HG03095 (cell line): ENCODE data around the gene ST14.
"Not testable (repeated sequence)": the region's sequence is repeated elsewhere in the genome, so short reads cannot be mapped to it uniquely, and the experiment has no call there.

Source experiments
- ATAC-seq: cut with Tn5 transposase; IDR thresholded peaks from one replicate; pipeline ENCODE4 v1.9.1; 2021; ENCODE audit warnings: moderate library complexity; ENCODE audit not compliant: unreplicated experiment

The ST14 gene

GRCh38 chr11:130188047-130188446 is 28.5 kb downstream of the ST14 start:
- ATAC-seq = no peak

GRCh38 chr11:130188585-130189347 is 29.2 kb downstream of the ST14 start:
- ATAC-seq = no peak

- no peak for ATAC-seq
Measured at GRCh38 chr11:130189492-130190210, 30.1 kb downstream of the ST14 start.

GRCh38 chr11:130190371-130190881 is 30.8 kb downstream of the ST14 start:
- ATAC-seq = no peak

GRCh38 chr11:130191896-130192295 is 32.3 kb downstream of the ST14 start:
- no peak for ATAC-seq

- no peak for ATAC-seq
Measured at GRCh38 chr11:130192845-130193267, 33.3 kb downstream of the ST14 start.

GRCh38 chr11:130193551-130193950 is 34.0 kb downstream of the ST14 start:
- ATAC-seq = not testable (repeated sequence)

- ATAC-seq = no peak
Measured at GRCh38 chr11:130194241-130195023, 34.9 kb downstream of the ST14 start.

- no peak for ATAC-seq
Measured at GRCh38 chr11:130197386-130198035, 37.9 kb downstream of the ST14 start.

- ATAC-seq = no peak
Measured at GRCh38 chr11:130198292-130198691, 38.7 kb downstream of the ST14 start.

GRCh38 chr11:130198964-130199363 is 39.4 kb downstream of the ST14 start:
- no peak for ATAC-seq

GRCh38 chr11:130199792-130200191 is 40.2 kb downstream of the ST14 start:
- no peak for ATAC-seq

GRCh38 chr11:130201026-130201425 is 41.4 kb downstream of the ST14 start:
- ATAC-seq = no peak

GRCh38 chr11:130202009-130202817 is 42.6 kb downstream of the ST14 start:
- no peak for ATAC-seq

- no peak for ATAC-seq
Measured at GRCh38 chr11:130202818-130203689, 43.5 kb downstream of the ST14 start.

- no peak for ATAC-seq
Measured at GRCh38 chr11:130203766-130204702, 44.5 kb downstream of the ST14 start.

- no peak for ATAC-seq
Measured at GRCh38 chr11:130204703-130205095, 45.1 kb downstream of the ST14 start.

- no peak for ATAC-seq
Measured at GRCh38 chr11:130206141-130206540, 46.6 kb downstream of the ST14 start.
